T-helper 17 cell (primary cell): Measurements from ENCODE around the gene FALEC. TPM values are rescaled to one million over a fixed set of nuclear protein-coding genes. Genes with fewer than 3 reads are reported as not detected.
A peak's percentile ranks its signal among the peaks of the same experiment; 100 is the strongest.
"Not testable (repeated sequence)": the region's sequence is repeated elsewhere in the genome, so short reads cannot be mapped to it uniquely, and the experiment has no call there.

ENCODE experiments used
- ATAC-seq: fragments of 150-1000 bp; cut with Tn5 transposase; 2 replicates; pipeline ENCODE4 v1.10.0; 2021; ENCODE audit warnings: mild to moderate bottlenecking, moderate library complexity
- DNase-seq, 3 donors: peaks; one replicate each; pipeline versions ENCODE4 v3.0.0 to v3.0.0-alpha.2; 2020 to 2021
- H3K9me3 ChIP-seq: one replicate; pipeline ENCODE4 v1.7.0; 2013; ENCODE audit warnings: low read length, mild to moderate bottlenecking; ENCODE audit not compliant: control insufficient read depth, poor library complexity, severe bottlenecking
- H3K27ac Mint-ChIP-seq: one replicate; pipeline ENCODE4 v1.8.0; 2022; ENCODE audit warnings: mild to moderate bottlenecking, moderate library complexity, mixed read lengths
- H3K27me3 Mint-ChIP-seq: one replicate; pipeline ENCODE4 v1.8.0; 2022; ENCODE audit warnings: mixed read lengths
- H3K36me3 Mint-ChIP-seq: one replicate; pipeline ENCODE4 v1.8.0; 2022; ENCODE audit warnings: low read depth, mixed read lengths
- H3K4me1 Mint-ChIP-seq: one replicate; pipeline ENCODE4 v1.8.0; 2022; ENCODE audit warnings: mild to moderate bottlenecking, mixed read lengths
- H3K4me3 Mint-ChIP-seq: one replicate; pipeline ENCODE4 v1.8.0; 2022; ENCODE audit warnings: mild to moderate bottlenecking, moderate library complexity, mixed read lengths
- total RNA-seq, 4 donors: library from RNA in 2 of 4; stranded (reverse) in 2 of 4; gene quantifications; one replicate each; pipeline ENCODE4 v1.2.3 and lab custom pipeline; 2022 to 2026

Gene FALEC
- total RNA-seq, 2 donors from 2014 or later = 1.1 TPM; not detected in 1

- Mint-ChIP-seq H3K27ac (peak overlapping the region; percentile 99), H3K36me3 (no peaks in the 10 kb centered on the region), H3K27me3 (no peaks in the 10 kb centered on the region), H3K4me1 (peaks cover 40% of the 10 kb centered on the region), H3K4me3 (peak overlapping the region; percentile 99)
- H3K9me3 ChIP-seq = no peaks in the 10 kb centered on the region
- ATAC-seq (peak; percentile 32), DNase-seq (peak; percentile 52 to 70 (median 55))
Observed at GRCh38 chr1:150560576-150561253, 45.2 kb downstream of the FALEC start.

DNA sequence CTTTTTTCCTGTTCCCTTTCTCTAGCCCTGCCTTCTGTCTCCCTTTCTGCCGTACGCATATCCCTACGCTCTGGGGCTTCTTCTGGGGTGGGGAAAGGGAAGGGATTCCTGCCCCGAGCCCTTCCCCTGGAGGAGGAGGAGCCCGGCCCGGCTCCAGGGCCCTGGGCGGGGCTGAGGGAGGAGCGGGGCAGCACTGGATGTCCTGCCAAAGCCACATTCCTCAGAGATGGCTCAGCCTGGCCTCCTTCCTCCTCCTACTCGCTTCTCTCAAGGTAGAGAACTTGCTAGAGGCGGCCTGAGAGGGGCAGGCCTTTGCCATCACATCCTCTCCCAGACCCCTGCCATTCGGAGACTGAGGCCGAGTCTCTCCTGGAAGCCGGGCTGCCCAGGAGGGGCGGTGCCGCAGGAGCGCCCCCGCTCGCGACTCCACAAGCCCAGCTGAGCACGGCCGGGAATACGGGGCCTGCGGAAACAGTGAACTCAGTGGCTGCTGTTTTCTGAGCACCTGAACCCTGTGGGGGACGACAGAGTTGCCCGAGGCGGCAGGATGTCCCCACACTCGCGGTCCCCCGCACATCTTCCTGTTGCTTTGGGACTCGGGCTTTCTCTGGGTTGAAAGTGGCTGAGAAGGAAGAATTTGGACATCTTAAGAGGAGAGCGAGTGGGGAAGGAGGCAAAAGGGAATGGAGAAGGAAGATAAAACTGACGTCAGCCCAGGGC, 45.9 kb downstream of the FALEC start:
- H3K27ac Mint-ChIP-seq = peak overlapping the region; percentile 99
- DNase-seq (peak in 2 of 3 donors; percentile 39 to 47), ATAC-seq (peak; percentile 15)
- H3K36me3 Mint-ChIP-seq = no peaks in the 10 kb centered on the region
- H3K9me3 ChIP-seq = no peaks in the 10 kb centered on the region
- peak overlapping the region; percentile 99 for H3K4me3 Mint-ChIP-seq
- H3K4me1 Mint-ChIP-seq = peaks cover 42% of the 10 kb centered on the region
- H3K27me3 Mint-ChIP-seq = no peaks in the 10 kb centered on the region

DNA sequence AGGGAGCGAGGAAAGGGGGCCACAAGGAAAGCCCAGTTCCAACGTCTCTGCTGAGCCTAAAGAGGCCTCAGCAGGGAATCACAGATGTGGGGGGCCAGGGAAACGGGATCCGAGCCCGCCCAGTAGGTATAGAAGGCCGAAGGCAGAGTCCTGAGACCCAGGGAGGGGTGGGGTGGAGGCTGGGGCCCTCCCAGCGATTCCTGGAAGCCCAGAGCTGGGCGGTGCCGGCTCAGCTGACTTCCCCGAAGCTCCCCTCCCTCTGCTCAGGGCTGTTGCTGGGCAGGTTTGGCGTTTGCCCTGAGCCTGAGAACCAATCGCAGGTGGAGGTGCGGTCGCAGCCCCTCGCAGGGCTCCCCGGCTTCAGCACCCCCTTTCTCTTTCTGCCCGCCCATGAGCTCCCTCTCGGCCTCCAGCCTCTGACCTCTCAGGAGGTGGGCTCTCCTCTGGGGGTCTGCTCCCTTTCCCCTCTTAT, 46.5 kb downstream of the FALEC start:
- peak overlapping the region; percentile 99 for H3K4me3 Mint-ChIP-seq

GRCh38 chr1:150562446-150563339, 47.1 kb downstream of the FALEC start:
- peak; percentile 34 to 64 (median 45) for DNase-seq
- Mint-ChIP-seq H3K36me3 (no peaks in the 10 kb centered on the region), H3K4me1 (peaks cover 55% of the 10 kb centered on the region), H3K27ac (peak overlapping the region; percentile 99), H3K4me3 (peak overlapping the region; percentile 99), H3K27me3 (no peaks in the 10 kb centered on the region)
- ATAC-seq = peak; percentile 40
- H3K9me3 ChIP-seq = no peaks in the 10 kb centered on the region

More for the DNA sequence above, 46.5 kb downstream of the FALEC start:
- ATAC-seq = peak; percentile 50
- Mint-ChIP-seq H3K36me3 (no peaks in the 10 kb centered on the region), H3K27ac (peak overlapping the region; percentile 99), H3K4me1 (peaks cover 48% of the 10 kb centered on the region), H3K27me3 (no peaks in the 10 kb centered on the region)
- DNase-seq = peak; percentile 65 to 66 (median 65)
- H3K9me3 ChIP-seq = no peaks in the 10 kb centered on the region

DNA sequence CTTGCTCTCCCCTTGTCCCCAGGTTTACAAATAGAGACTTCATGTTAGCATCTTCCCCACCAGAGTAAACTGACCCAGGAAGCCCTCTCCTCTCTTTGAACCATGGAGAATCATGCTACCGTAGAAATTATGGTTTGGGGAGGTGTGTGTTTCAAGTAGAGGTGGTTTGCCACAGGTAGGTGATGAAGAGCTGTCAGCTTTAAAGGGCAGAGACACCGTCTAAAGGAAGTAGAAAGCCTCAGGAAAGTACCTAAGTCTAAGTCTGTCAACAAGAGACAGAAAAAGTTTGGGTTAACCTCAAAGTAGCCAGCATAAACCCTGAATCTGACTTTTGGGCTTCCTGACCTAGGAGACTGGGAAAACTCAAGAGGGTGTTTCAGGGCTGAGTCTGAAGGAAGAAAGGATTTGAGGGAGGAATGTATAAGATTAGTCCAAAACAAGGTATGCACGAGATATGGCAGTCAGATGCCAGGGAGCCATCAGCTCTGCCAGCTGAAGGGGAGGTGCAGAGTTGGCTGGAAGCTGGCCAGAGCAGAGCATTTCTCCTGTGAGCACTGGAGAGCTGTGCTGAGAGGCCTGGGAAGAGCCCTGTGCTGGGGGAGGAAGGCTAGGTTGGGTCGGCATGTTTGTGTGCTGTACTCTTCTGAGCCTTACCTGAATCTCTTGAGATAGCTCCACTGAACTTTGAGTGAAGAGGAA, 47.9 kb downstream of the FALEC start:
- Mint-ChIP-seq H3K27me3 (no peaks in the 10 kb centered on the region), H3K36me3 (no peaks in the 10 kb centered on the region), H3K4me3 (peak overlapping the region; percentile 99), H3K4me1 (peaks cover 63% of the 10 kb centered on the region), H3K27ac (peak overlapping the region; percentile 99)
- no peaks in the 10 kb centered on the region for H3K9me3 ChIP-seq
- peak; percentile 65 for ATAC-seq
- no peak for DNase-seq

GRCh38 chr1:150564051-150564991, 48.8 kb downstream of the FALEC start:
- ATAC-seq = no peak
- H3K36me3 Mint-ChIP-seq = no peaks in the 10 kb centered on the region

GRCh38 chr1:150565240-150565991, 49.9 kb downstream of the FALEC start:
- ATAC-seq, DNase-seq, H3K36me3 Mint-ChIP-seq, H3K9me3 ChIP-seq, H3K27me3 Mint-ChIP-seq: not testable (repeated sequence)
- Mint-ChIP-seq H3K4me1 (peaks cover 70% of the 10 kb centered on the region), H3K4me3 (peak overlapping the region; percentile 25), H3K27ac (peak overlapping the region; percentile 99)

More at GRCh38 chr1:150564051-150564991, 48.8 kb downstream of the FALEC start:
- Mint-ChIP-seq H3K4me3 (peak overlapping the region; percentile 99), H3K27ac (peak overlapping the region; percentile 99), H3K27me3 (no peaks in the 10 kb centered on the region), H3K4me1 (peaks cover 68% of the 10 kb centered on the region)
- no peak for DNase-seq
- H3K9me3 ChIP-seq = no peaks in the 10 kb centered on the region

GRCh38 chr1:150566589-150567340, 51.2 kb downstream of the FALEC start:
- H3K36me3 Mint-ChIP-seq = peaks cover 5% of the 10 kb centered on the region
- H3K4me1 Mint-ChIP-seq = peaks cover 71% of the 10 kb centered on the region
- H3K27me3 Mint-ChIP-seq = no peaks in the 10 kb centered on the region
- ATAC-seq (no peak), DNase-seq (no peak)
- H3K4me3 Mint-ChIP-seq = peak overlapping the region; percentile 94
- peak overlapping the region; percentile 99 for H3K27ac Mint-ChIP-seq
- no peaks in the 10 kb centered on the region for H3K9me3 ChIP-seq

GRCh38 chr1:150567341-150567716, 51.8 kb downstream of the FALEC start:
- no peaks in the 10 kb centered on the region for H3K9me3 ChIP-seq
- Mint-ChIP-seq H3K4me3 (peak overlapping the region; percentile 94), H3K4me1 (peaks cover 70% of the 10 kb centered on the region), H3K27ac (peak overlapping the region; percentile 99), H3K36me3 (peaks cover 5% of the 10 kb centered on the region), H3K27me3 (no peaks in the 10 kb centered on the region)
- ATAC-seq = peak; percentile 32
- no peak for DNase-seq

DNA sequence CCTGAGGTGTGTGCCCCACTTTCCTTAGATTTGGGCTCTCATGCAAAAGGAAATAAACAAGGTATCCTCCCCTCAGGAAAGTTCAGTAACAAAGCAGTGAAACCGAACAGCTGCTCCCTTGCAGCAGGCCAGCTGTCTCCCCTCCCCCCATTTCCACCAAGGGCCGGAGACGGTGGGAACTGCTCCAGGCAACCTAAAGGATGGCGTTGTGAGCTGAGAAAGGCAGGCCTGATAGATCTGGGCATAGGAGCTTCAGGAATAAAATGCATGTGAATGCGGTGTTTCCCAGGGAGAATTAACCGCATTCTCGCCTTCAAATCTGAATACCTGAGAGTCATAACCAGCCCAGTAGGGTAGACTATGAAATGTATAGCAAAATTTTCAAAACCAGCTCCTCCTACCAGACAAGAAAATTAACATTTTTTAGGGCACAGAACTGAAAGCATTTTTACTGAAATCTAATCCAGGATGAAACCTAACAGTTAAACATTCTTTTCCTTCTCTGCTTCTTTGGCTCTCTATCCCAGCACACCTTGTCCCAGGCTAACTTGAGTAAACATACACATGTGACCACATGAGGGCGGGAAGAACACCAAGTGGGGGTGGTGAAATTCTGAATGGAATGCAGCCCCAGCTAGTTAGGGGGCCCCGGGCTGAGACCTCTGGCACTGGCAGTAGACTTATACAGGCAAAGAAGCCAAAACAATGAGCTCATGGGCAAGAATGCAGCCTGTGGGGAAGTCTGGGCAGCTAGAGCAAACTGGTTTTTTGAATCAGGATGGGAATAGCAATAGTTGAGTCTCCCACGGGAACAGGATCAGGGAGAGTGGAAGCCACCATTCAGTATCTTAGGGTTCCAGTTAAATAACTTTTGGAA, 52.4 kb downstream of the FALEC start:
- Mint-ChIP-seq H3K36me3 (peaks cover 7% of the 10 kb centered on the region), H3K4me3 (peak overlapping the region; percentile 94), H3K27ac (peak overlapping the region; percentile 99), H3K27me3 (no peaks in the 10 kb centered on the region), H3K4me1 (peaks cover 68% of the 10 kb centered on the region)
- H3K9me3 ChIP-seq = no peaks in the 10 kb centered on the region
- ATAC-seq = peak; percentile 18
- no peak for DNase-seq
